Testis (tissue), 2 donors: ENCODE results near the gene CFAP70.

Source experiments
- CTCF ChIP-seq, 3 experiments: fragments of 450-650 bp in 2 of 3; fragments of 200-600 bp in 1 of 3; sonication (generic) in 1 of 3; IDR thresholded peaks; one replicate each; pipeline ENCODE4 v1.5.1; 2016 to 2019; ENCODE audit warnings: antibody characterized with exemption in 3 of 3, mild to moderate bottlenecking in 2 of 3, moderate library complexity in 1 of 3
- POLR2A ChIP-seq: fragments of 450-650 bp; IDR thresholded peaks from one replicate; pipeline ENCODE4 v1.6.1; 2017; ENCODE audit warnings: antibody characterized with exemption, mild to moderate bottlenecking, moderate library complexity

- no peak for TF ChIP-seq CTCF (IDR thresholded peaks at IDR 0.05)
- no peak for TF ChIP-seq POLR2A
Observed at GRCh38 chr10:73215749-73216148, 142.9 kb downstream of the CFAP70 start.
